RWPE1 (cell line): Measurements from ENCODE around the gene GLCCI1.

Experiments
- CTCF ChIA-PET: fragments of 350-600 bp; sonication (Branson Sonifier 250); formaldehyde crosslinking; extraction: SDS; loops from one replicate; lab custom pipeline; 2021; lab: Yijun Ruan, JAX
- POLR2A ChIA-PET: fragments of 400-600 bp; formaldehyde crosslinking; extraction: SDS; loops from one replicate; lab custom pipeline; 2020; ENCODE audit warnings: antibody characterized with exemption; ENCODE audit not compliant: low non-redundant PET; lab: Yijun Ruan, JAX
- DNase-seq: peaks from one replicate; pipeline ENCODE4 v3.0.0; 2012; ENCODE audit warnings: low spot score
- H3K27ac ChIP-seq: fragments of 450-650 bp; 2 replicates; pipeline ENCODE4 v1.5.1; 2017
- TF ChIP-seq, protein P1 (sequence below): fragments of 450-650 bp; conservative IDR thresholded peaks from 2 replicates; pipeline ENCODE4 v1.5.1; 2017; ENCODE audit warnings: low read depth, mild to moderate bottlenecking

GLCCI1 gene

DNA sequence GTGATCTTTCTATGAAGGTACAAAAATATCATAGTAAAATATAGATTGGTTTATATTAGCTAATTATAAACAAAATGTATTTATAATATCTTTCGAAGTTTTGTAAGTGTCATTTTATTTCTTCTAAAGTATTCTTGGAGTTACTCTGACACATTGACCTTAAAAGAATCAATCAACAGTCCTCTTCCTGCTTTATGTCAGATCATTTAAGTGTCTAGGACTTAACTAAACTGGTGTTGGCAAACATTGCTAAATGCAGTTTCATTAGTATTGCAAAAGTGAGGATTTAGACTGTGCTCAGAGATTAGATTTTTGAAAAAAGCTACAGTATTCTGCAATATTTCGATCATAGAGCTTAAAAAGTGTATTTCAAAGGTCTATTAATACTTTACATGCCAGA is 10.3 kb downstream of the GLCCI1 start:
- no peak for DNase-seq
- H3K27ac ChIP-seq: no peak overlapping the region
- TF ChIP-seq, protein P1, sequence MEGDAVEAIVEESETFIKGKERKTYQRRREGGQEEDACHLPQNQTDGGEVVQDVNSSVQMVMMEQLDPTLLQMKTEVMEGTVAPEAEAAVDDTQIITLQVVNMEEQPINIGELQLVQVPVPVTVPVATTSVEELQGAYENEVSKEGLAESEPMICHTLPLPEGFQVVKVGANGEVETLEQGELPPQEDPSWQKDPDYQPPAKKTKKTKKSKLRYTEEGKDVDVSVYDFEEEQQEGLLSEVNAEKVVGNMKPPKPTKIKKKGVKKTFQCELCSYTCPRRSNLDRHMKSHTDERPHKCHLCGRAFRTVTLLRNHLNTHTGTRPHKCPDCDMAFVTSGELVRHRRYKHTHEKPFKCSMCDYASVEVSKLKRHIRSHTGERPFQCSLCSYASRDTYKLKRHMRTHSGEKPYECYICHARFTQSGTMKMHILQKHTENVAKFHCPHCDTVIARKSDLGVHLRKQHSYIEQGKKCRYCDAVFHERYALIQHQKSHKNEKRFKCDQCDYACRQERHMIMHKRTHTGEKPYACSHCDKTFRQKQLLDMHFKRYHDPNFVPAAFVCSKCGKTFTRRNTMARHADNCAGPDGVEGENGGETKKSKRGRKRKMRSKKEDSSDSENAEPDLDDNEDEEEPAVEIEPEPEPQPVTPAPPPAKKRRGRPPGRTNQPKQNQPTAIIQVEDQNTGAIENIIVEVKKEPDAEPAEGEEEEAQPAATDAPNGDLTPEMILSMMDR: no peak
- POLR2A ChIA-PET: no interaction called here
- CTCF ChIA-PET: no interaction called here

DNA sequence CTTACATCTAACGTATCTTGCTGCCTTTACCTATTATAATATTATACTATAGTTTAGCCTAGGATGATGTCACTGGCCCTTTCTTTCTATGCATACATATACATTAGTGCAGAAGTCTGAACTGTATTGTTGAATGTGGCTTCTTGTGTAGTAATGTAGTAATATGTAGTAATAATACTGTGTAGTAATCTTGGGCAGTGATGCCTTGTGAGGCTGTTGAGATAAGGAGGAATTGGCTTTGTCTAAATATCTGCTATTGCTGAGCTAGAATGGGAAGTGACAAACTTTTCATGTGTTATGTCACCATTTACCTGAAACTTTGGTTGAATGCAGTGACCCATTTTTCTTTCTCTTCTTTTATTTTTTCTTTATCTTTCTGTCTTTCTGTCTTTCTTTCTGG is 11.0 kb downstream of the GLCCI1 start:
- POLR2A ChIA-PET: no interaction called here
- no peak overlapping the region for H3K27ac ChIP-seq
- CTCF ChIA-PET: no interaction called here
- DNase-seq: no peak
- TF ChIP-seq, protein P1: no peak

DNA sequence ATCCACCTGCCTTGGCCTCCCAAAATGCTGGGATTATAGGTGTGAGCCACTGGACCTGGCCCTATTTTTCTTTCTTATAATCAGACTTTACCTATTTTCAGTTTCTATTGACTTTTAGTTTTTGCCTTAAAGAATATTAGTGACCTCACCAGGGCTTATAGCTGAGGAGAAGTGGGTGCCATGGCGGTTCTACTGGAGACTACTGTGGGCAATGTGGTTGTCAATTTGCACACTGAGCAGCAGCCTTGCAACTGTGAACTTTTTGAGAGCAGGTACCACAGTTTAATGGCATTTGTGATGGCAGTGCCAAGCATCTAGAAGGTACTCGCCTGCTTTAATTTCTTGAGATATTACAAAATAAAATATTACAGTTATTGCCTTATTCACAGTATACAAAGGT is 11.5 kb downstream of the GLCCI1 start:
- CTCF ChIA-PET: no interaction called here
- no peak for DNase-seq
- TF ChIP-seq, protein P1: no peak
- POLR2A ChIA-PET: no interaction called here
- H3K27ac ChIP-seq: no peak overlapping the region

DNA sequence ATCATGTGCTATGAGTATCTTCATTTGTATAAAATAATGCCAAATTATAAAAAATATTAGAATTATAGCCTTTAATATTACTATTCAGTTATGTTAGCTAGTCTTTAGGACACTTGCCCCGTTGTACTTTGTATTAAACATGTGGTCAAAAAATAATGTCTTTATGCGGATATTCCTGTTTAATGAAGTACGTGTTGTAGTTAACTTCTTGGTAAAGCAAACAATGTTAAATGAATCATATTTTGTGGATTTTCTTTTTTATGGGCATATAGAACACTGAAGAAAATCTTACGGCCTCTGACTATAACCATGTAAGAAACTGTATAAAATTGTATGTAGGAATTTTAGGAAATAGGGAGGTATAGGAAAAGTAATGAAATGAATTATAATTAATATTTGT is 14.3 kb downstream of the GLCCI1 start:
- CTCF ChIA-PET: no interaction called here

DNA sequence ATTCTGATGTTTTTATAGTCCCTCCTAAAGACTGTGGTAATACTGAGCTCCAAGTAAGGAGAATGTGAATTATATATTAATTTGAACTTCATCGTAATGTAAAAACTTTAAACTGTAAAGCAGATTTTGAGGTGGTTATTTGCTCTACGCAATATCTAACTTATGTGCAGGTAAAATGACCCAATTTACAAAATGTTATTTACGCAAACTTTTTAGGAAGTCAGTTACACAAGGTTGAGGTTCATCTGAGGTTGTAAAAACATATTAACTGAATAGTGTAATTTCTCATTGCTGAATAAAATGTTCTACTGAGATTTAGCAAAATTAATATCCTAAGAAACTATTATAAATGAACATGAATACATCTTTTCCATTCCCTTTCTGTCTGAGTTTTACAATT is 15.8 kb downstream of the GLCCI1 start:
- CTCF ChIA-PET: no interaction called here

More for the DNA sequence above, 14.3 kb downstream of the GLCCI1 start:
- POLR2A ChIA-PET: no interaction called here
- TF ChIP-seq, protein P1: no peak
- no peak overlapping the region for H3K27ac ChIP-seq
- DNase-seq: no peak

DNA sequence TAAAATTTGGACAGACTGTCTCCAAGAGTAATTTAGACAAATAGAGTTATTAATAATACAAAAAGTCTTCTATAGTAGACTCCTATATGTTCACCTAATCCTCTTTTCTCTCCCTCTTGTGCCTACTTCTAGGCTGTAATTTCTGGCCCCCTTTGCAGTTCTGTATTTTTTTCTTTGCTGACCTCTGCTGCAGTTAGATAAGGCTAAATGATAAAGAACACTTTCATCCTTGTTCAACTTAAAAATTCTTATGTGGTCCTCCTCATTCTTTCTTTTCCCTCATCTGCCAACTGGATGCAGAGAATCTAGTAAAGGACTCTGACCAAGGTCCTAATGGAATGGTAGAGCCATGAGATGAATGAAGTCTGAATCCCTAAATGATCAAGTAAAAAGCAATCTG is 20.1 kb downstream of the GLCCI1 start:
- POLR2A ChIA-PET: no interaction called here
- CTCF ChIA-PET: no interaction called here

More for the DNA sequence above, 15.8 kb downstream of the GLCCI1 start:
- DNase-seq: no peak
- TF ChIP-seq, protein P1: no peak
- no peak overlapping the region for H3K27ac ChIP-seq
- POLR2A ChIA-PET: no interaction called here

More for the DNA sequence above, 20.1 kb downstream of the GLCCI1 start:
- H3K27ac ChIP-seq: no peak overlapping the region
- no peak for DNase-seq
- TF ChIP-seq, protein P1: no peak
